GM12878 (cell line): ENCODE data around the gene UBE2M. TPM values are rescaled to one million over a fixed set of nuclear protein-coding genes. Genes with fewer than 3 reads are reported as not detected.

Source experiments
- ATF7 ChIP-seq: fragments of 450-650 bp; IDR thresholded peaks from 2 replicates; pipeline ENCODE4 v1.6.1; 2016; ENCODE audit warnings: low read depth, mild to moderate bottlenecking
- DPF2 ChIP-seq: fragments of 450-650 bp; IDR thresholded peaks from 2 replicates; pipeline ENCODE4 v1.6.1; 2017; ENCODE audit warnings: mild to moderate bottlenecking
- FOS ChIP-seq: IDR thresholded peaks from 3 replicates; pipeline ENCODE4 v1.6.1; 2011; ENCODE audit warnings: borderline replicate concordance; ENCODE audit not compliant: insufficient read length; ENCODE audit errors: extremely low read depth
- HDGF ChIP-seq: fragments of 450-650 bp; IDR thresholded peaks from 2 replicates; pipeline ENCODE4 v1.6.1; 2016; ENCODE audit warnings: antibody characterized with exemption
- MEF2B ChIP-seq: fragments of 450-650 bp; IDR thresholded peaks from 2 replicates; pipeline ENCODE4 v1.6.1; 2018; ENCODE audit warnings: mild to moderate bottlenecking, moderate library complexity; ENCODE audit not compliant: partially characterized antibody, poor library complexity, severe bottlenecking
- NFYA ChIP-seq: IDR thresholded peaks from 2 replicates; pipeline ENCODE4 v1.6.1; 2011; ENCODE audit warnings: low read depth, mild to moderate bottlenecking, low read length, improper control_type of control experiment, borderline replicate concordance
- NR2F1 ChIP-seq: fragments of 450-650 bp; conservative IDR thresholded peaks from 2 replicates; pipeline ENCODE4 v1.6.1; 2017; ENCODE audit warnings: mild to moderate bottlenecking
- PBX3 ChIP-seq: IDR thresholded peaks from 2 replicates; pipeline ENCODE4 v1.6.1; 2011; ENCODE audit warnings: mild to moderate bottlenecking, low read depth, low read length, moderate library complexity; ENCODE audit not compliant: insufficient replicate concordance
- SMAD1 ChIP-seq: fragments of 450-650 bp; IDR thresholded peaks from 2 replicates; pipeline ENCODE4 v1.6.1; 2018; ENCODE audit warnings: mild to moderate bottlenecking, low read depth; ENCODE audit not compliant: partially characterized antibody
- SMAD5 ChIP-seq: IDR thresholded peaks from 2 replicates; pipeline ENCODE4 v1.6.1; 2016; ENCODE audit warnings: antibody characterized with exemption, low read depth
- SUPT20H ChIP-seq: IDR thresholded peaks from 2 replicates; pipeline ENCODE4 v1.6.1; 2011; ENCODE audit warnings: low read depth, mild to moderate bottlenecking, low read length, moderate library complexity, borderline replicate concordance; ENCODE audit not compliant: control insufficient read depth
- TBL1XR1 ChIP-seq: IDR thresholded peaks from 2 replicates; pipeline ENCODE4 v1.6.1; 2012; ENCODE audit warnings: low read depth, low read length, improper control_type of control experiment
- YY1 ChIP-seq: IDR thresholded peaks from 2 replicates; pipeline ENCODE4 v1.6.1; 2011; ENCODE audit warnings: low read depth, mild to moderate bottlenecking, low read length
- ZBTB33 ChIP-seq: fragments of 450-650 bp; IDR thresholded peaks from 2 replicates; pipeline ENCODE4 v1.6.1; 2017; ENCODE audit warnings: mild to moderate bottlenecking
- polyA plus RNA-seq, 11 experiments: library from polyadenylated mRNA; depleted of rRNA in 4 of 11; unstranded in 6 of 11; stranded (reverse) in 5 of 11; fragments of >200 nt; fragmentation: Nextera tagmentation in 4 of 11; fragmentation: Illumina TruSeq in 1 of 11; extraction: Ambion mirVana in 4 of 11; extraction: Trizol in 1 of 11; gene quantifications; 1 replicate in 1 of 11; 2 replicates in 10 of 11; pipeline versions ENCODE4 v1.2.1 to v1.2.3, GENCODE V29; 2011 to 2016; ENCODE audit warnings: inconsistent platforms in 2 of 11, missing spikeins in 2 of 11, low read depth in 1 of 11
- total RNA-seq, 4 experiments: library from RNA; depleted of rRNA in 3 of 4; stranded (reverse); fragments of >200 nt in 3 of 4; fragmentation: Illumina TruSeq in 1 of 4; extraction: Trizol in 1 of 4; gene quantifications; 2 replicates each; pipeline versions ENCODE4 v1.2.1 to v1.2.3, GENCODE V29; 2013 to 2021
- TF ChIP-seq, protein P1 (sequence below): fragments of 450-650 bp; IDR thresholded peaks from 2 replicates; pipeline ENCODE4 v1.6.1; 2018; ENCODE audit warnings: borderline replicate concordance, mild to moderate bottlenecking; ENCODE audit not compliant: partially characterized antibody
- TF ChIP-seq, protein P2 (sequence below): fragments of 450-650 bp; formaldehyde crosslinking; IDR thresholded peaks from 2 replicates; pipeline ENCODE4 v1.5.0; 2022; ENCODE audit warnings: mild to moderate bottlenecking, missing genetic modification characterization

The UBE2M gene
- total and polyA plus RNA-seq, 10 of the 15 experiments (the other 5 are each of a cell fraction or from before 2014, with no cell fraction given), result 1.4 to 105 (median 73.9) TPM

- TF ChIP-seq, protein P1, sequence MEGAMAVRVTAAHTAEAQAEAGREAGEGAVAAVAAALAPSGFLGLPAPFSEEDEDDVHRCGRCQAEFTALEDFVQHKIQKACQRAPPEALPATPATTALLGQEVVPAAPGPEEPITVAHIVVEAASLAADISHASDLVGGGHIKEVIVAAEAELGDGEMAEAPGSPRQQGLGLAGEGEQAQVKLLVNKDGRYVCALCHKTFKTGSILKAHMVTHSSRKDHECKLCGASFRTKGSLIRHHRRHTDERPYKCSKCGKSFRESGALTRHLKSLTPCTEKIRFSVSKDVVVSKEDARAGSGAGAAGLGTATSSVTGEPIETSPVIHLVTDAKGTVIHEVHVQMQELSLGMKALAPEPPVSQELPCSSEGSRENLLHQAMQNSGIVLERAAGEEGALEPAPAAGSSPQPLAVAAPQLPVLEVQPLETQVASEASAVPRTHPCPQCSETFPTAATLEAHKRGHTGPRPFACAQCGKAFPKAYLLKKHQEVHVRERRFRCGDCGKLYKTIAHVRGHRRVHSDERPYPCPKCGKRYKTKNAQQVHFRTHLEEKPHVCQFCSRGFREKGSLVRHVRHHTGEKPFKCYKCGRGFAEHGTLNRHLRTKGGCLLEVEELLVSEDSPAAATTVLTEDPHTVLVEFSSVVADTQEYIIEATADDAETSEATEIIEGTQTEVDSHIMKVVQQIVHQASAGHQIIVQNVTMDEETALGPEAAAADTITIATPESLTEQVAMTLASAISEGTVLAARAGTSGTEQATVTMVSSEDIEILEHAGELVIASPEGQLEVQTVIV, result peak; percentile 21
- peak; percentile 97 for TF ChIP-seq ATF7
- no peak for TF ChIP-seq MEF2B
- TF ChIP-seq, protein P2, sequence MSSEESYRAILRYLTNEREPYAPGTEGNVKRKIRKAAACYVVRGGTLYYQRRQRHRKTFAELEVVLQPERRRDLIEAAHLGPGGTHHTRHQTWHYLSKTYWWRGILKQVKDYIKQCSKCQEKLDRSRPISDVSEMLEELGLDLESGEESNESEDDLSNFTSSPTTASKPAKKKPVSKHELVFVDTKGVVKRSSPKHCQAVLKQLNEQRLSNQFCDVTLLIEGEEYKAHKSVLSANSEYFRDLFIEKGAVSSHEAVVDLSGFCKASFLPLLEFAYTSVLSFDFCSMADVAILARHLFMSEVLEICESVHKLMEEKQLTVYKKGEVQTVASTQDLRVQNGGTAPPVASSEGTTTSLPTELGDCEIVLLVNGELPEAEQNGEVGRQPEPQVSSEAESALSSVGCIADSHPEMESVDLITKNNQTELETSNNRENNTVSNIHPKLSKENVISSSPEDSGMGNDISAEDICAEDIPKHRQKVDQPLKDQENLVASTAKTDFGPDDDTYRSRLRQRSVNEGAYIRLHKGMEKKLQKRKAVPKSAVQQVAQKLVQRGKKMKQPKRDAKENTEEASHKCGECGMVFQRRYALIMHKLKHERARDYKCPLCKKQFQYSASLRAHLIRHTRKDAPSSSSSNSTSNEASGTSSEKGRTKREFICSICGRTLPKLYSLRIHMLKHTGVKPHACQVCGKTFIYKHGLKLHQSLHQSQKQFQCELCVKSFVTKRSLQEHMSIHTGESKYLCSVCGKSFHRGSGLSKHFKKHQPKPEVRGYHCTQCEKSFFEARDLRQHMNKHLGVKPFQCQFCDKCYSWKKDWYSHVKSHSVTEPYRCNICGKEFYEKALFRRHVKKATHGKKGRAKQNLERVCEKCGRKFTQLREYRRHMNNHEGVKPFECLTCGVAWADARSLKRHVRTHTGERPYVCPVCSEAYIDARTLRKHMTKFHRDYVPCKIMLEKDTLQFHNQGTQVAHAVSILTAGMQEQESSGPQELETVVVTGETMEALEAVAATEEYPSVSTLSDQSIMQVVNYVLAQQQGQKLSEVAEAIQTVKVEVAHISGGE (CRISPR knock-in tag), result no peak
- no peak for TF ChIP-seq SUPT20H
- no peak for TF ChIP-seq YY1
- peak; percentile 65; the same call in 1 of the 2 replicates for TF ChIP-seq DPF2
- no peak for TF ChIP-seq NFYA
- TF ChIP-seq TBL1XR1, result no peak
- TF ChIP-seq SMAD1, result peak; percentile 65
- peak; percentile 95 for TF ChIP-seq SMAD5
- TF ChIP-seq FOS, result no peak
- TF ChIP-seq NR2F1, result no peak; the same call in 1 of the 2 replicates
- TF ChIP-seq ZBTB33, result no peak
- TF ChIP-seq PBX3, result no peak
- TF ChIP-seq HDGF, result peak; percentile 94
These were observed 14.4 kb downstream of the UBE2M start, which contains the start of gene TRIM28 (continued) for GRCh38 chr19:58543826-58544590.
